HG02852 (cell line): ENCODE results near the gene SFSWAP.

Source experiments
- ATAC-seq: cut with Tn5 transposase; IDR thresholded peaks from one replicate; pipeline ENCODE4 v1.9.1; 2021; ENCODE audit warnings: mild to moderate bottlenecking, moderate library complexity; ENCODE audit not compliant: unreplicated experiment

Gene SFSWAP

GRCh38 chr12:131784909-131785762 is 74.2 kb downstream of the SFSWAP start:
- no peak for ATAC-seq

GRCh38 chr12:131785763-131786330 is 75.0 kb downstream of the SFSWAP start:
- no peak for ATAC-seq

GRCh38 chr12:131786331-131786730 is 75.4 kb downstream of the SFSWAP start:
- ATAC-seq, result no peak

- ATAC-seq, result no peak
Measured at GRCh38 chr12:131787143-131787660, 76.3 kb downstream of the SFSWAP start.

GRCh38 chr12:131788070-131788469 is 77.2 kb downstream of the SFSWAP start:
- ATAC-seq, result no peak

- no peak for ATAC-seq
Measured at GRCh38 chr12:131789638-131790037, 78.7 kb downstream of the SFSWAP start.

GRCh38 chr12:131793243-131794022 is 82.5 kb downstream of the SFSWAP start:
- ATAC-seq, result no peak

- no peak for ATAC-seq
Measured at GRCh38 chr12:131794061-131794460, 83.2 kb downstream of the SFSWAP start.

- ATAC-seq, result no peak
Measured at GRCh38 chr12:131794573-131794972, 83.7 kb downstream of the SFSWAP start.

- ATAC-seq, result no peak
Measured at GRCh38 chr12:131795064-131795463, 84.2 kb downstream of the SFSWAP start.

GRCh38 chr12:131795690-131796410 is 85.0 kb downstream of the SFSWAP start:
- no peak for ATAC-seq

GRCh38 chr12:131796411-131796736 is 85.5 kb downstream of the SFSWAP start:
- ATAC-seq, result no peak

GRCh38 chr12:131796754-131797587 is 86.1 kb downstream of the SFSWAP start:
- no peak for ATAC-seq

GRCh38 chr12:131797588-131797934 is 86.7 kb downstream of the SFSWAP start:
- no peak for ATAC-seq

- no peak for ATAC-seq
Measured at GRCh38 chr12:131799195-131799594, 88.3 kb downstream of the SFSWAP start.

- no peak for ATAC-seq
Measured at GRCh38 chr12:131799828-131800593, 89.1 kb downstream of the SFSWAP start.

GRCh38 chr12:131800594-131801135 is 89.8 kb downstream of the SFSWAP start:
- no peak for ATAC-seq

- no peak for ATAC-seq
Measured at GRCh38 chr12:131801254-131801866, 90.5 kb downstream of the SFSWAP start.
